Mesothelial cell of epicardium (in vitro differentiated cells): ENCODE data around the gene NCKAP5. TPM values are rescaled to one million over a fixed set of nuclear protein-coding genes. Genes with fewer than 3 reads are reported as not detected.
A peak's percentile ranks its signal among the peaks of the same experiment; 100 is the strongest.

Experiments
- DNase-seq, 2 experiments: peaks; one replicate each; pipeline ENCODE4 v3.0.0; 2021; ENCODE audit warnings: low spot score in 2 of 2; ENCODE audit not compliant: unreplicated experiment in 2 of 2
- H3K27ac Mint-ChIP-seq: 2 replicates; pipeline ENCODE4 v1.8.0; 2021; ENCODE audit warnings: mixed read lengths
- H3K27me3 Mint-ChIP-seq: 2 replicates; pipeline ENCODE4 v1.8.0; 2021; ENCODE audit warnings: low read depth, mixed read lengths
- H3K36me3 Mint-ChIP-seq: 2 replicates; pipeline ENCODE4 v1.8.0; 2021; ENCODE audit warnings: mixed read lengths
- H3K4me1 Mint-ChIP-seq: 2 replicates; pipeline ENCODE4 v1.8.0; 2021; ENCODE audit warnings: mixed read lengths
- H3K4me3 Mint-ChIP-seq: 2 replicates; pipeline ENCODE4 v1.8.0; 2021; ENCODE audit warnings: mild to moderate bottlenecking, moderate library complexity, mixed read lengths
- H3K9me3 Mint-ChIP-seq: 2 replicates; pipeline ENCODE4 v1.8.0; 2021; ENCODE audit warnings: mixed read lengths
- total RNA-seq: library from RNA; stranded (reverse); gene quantifications from 3 replicates; pipeline ENCODE4 v1.2.1, GENCODE V29; 2021
- TF ChIP-seq, protein P1 (sequence below): fragments of 200-600 bp; sonication (generic); IDR thresholded peaks from one replicate; pipeline ENCODE4 v1.5.0; 2021; ENCODE audit warnings: antibody characterized with exemption; ENCODE audit not compliant: unreplicated experiment

The NCKAP5 gene
- 2.1 to 3.4 TPM (median 2.2 TPM) in 3 replicates for total RNA-seq

DNA sequence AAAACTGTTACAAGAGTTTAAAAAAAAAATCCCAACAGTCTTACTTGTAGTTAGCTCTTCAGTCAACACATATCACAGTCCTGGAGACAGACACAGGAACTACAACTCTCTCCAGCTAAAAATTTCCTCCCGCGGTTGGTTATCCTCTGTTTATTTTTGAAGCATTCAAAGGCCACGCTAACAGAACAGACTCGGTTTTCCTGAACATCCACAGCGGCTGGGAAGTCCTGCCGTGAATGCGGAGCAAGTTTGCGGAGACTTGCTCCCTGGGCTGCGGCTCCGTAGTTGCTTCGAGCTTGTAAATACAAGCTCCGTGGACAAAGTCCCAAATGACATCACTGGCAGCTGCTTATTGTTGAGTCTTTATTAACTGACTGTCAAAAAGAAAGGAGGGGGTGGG is at the start of gene NCKAP5:
TSS of gene NCKAP5 (minus strand) at position 292 of the 400 bp plus-strand sequence. CDS start 50,937 bp downstream, outside the sequence.
- H3K4me1 Mint-ChIP-seq, result peaks cover 7% of the 10 kb centered on the region
- no peak for DNase-seq
- TF ChIP-seq, protein P1, sequence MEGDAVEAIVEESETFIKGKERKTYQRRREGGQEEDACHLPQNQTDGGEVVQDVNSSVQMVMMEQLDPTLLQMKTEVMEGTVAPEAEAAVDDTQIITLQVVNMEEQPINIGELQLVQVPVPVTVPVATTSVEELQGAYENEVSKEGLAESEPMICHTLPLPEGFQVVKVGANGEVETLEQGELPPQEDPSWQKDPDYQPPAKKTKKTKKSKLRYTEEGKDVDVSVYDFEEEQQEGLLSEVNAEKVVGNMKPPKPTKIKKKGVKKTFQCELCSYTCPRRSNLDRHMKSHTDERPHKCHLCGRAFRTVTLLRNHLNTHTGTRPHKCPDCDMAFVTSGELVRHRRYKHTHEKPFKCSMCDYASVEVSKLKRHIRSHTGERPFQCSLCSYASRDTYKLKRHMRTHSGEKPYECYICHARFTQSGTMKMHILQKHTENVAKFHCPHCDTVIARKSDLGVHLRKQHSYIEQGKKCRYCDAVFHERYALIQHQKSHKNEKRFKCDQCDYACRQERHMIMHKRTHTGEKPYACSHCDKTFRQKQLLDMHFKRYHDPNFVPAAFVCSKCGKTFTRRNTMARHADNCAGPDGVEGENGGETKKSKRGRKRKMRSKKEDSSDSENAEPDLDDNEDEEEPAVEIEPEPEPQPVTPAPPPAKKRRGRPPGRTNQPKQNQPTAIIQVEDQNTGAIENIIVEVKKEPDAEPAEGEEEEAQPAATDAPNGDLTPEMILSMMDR, result no peak

DNA sequence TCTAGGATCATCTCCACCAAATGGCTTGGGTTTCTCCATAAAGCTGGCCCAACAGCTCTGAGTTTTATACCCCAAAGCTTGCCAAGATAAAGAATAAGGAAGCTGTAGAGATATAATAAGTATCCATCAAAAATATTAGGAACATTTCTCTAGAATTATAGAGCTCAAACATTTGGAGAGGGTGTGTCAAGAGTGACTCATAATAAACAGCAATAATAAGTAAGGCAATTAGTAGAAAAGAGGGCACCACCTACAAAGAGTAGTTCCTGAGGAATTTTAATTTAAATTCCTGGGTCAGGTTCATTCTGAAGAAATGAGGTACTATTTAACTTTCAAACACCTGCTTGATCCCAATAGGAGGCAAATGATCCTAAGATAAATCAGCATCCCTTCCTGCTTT is 41.4 kb upstream of the NCKAP5 start:
- DNase-seq, result no peak
- Mint-ChIP-seq H3K27ac (no peak overlapping the region), H3K27me3 (peaks cover 13% of the 10 kb centered on the region), H3K4me1 (peaks cover 5% of the 10 kb centered on the region), H3K36me3 (no peaks in the 10 kb centered on the region), H3K4me3 (no peak overlapping the region), H3K9me3 (peaks cover 7% of the 10 kb centered on the region)
- TF ChIP-seq, protein P1, result no peak

More for the DNA sequence above, at the start of gene NCKAP5:
- Mint-ChIP-seq H3K9me3 (no peaks in the 10 kb centered on the region), H3K36me3 (no peaks in the 10 kb centered on the region), H3K4me3 (peak within 1 kb of the TSS; percentile 52), H3K27me3 (peaks cover 26% of the 10 kb centered on the region), H3K27ac (no peak within 1 kb of the TSS)

- TF ChIP-seq, protein P1, result no peak
- H3K36me3 Mint-ChIP-seq, result no peaks in the 10 kb centered on the region
- H3K4me1 Mint-ChIP-seq, result peaks cover 5% of the 10 kb centered on the region
- no peak overlapping the region for H3K4me3 Mint-ChIP-seq
- no peaks in the 10 kb centered on the region for H3K9me3 Mint-ChIP-seq
- no peak overlapping the region for H3K27ac Mint-ChIP-seq
- H3K27me3 Mint-ChIP-seq, result peaks cover 13% of the 10 kb centered on the region
- DNase-seq, result no peak
Measured at GRCh38 chr2:133608291-133608690, 40.0 kb upstream of the NCKAP5 start.

- TF ChIP-seq, protein P1, result no peak
- Mint-ChIP-seq H3K36me3 (no peaks in the 10 kb centered on the region), H3K27me3 (peaks cover 15% of the 10 kb centered on the region), H3K9me3 (no peaks in the 10 kb centered on the region), H3K4me3 (no peak overlapping the region), H3K4me1 (peaks cover 5% of the 10 kb centered on the region), H3K27ac (no peak overlapping the region)
- no peak for DNase-seq
Measured at GRCh38 chr2:133607679-133608078, 39.4 kb upstream of the NCKAP5 start.

GRCh38 chr2:133606616-133607015 is 38.4 kb upstream of the NCKAP5 start:
- Mint-ChIP-seq H3K4me3 (no peak overlapping the region), H3K27ac (no peak overlapping the region), H3K27me3 (peaks cover 17% of the 10 kb centered on the region), H3K9me3 (no peaks in the 10 kb centered on the region), H3K36me3 (no peaks in the 10 kb centered on the region), H3K4me1 (peaks cover 5% of the 10 kb centered on the region)
- no peak for DNase-seq
- TF ChIP-seq, protein P1, result no peak

- DNase-seq, result no peak
- no peak overlapping the region for H3K27ac Mint-ChIP-seq
Measured at GRCh38 chr2:133605766-133606137, 37.5 kb upstream of the NCKAP5 start.

More at GRCh38 chr2:133605766-133606137, 37.5 kb upstream of the NCKAP5 start:
- Mint-ChIP-seq H3K27me3 (peaks cover 17% of the 10 kb centered on the region), H3K36me3 (no peaks in the 10 kb centered on the region), H3K4me3 (no peak overlapping the region), H3K4me1 (peaks cover 5% of the 10 kb centered on the region), H3K9me3 (no peaks in the 10 kb centered on the region)
- TF ChIP-seq, protein P1, result no peak
